ENCODE data around the gene OTOG.

DNA sequence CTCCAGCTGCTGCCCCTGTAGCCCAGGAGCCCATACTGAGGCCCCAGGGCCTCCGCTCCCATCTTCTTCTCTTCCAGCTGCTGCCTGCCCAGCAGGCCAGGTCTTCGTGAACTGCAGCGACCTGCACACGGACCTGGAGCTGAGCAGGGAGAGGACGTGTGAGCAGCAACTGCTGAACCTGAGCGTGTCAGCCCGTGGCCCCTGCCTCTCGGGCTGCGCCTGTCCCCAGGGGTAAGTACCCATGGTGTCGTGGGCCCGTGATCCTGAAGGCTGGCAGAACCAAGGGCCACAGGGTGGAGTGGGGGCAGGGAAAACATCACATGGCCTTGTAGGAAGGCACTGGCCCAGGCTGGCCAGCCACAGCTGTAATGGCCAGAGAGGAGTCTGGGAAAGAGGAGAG, 31.2 kb downstream of the OTOG start:
- no peak for TF ChIP-seq EZH2phosphoT487 (IDR thresholded peaks at IDR 0.05; ENCODE audit: low read length)
- no peak for TF ChIP-seq CTCF (IDR thresholded peaks at IDR 0.05; ENCODE audit: low read length)
- TF ChIP-seq EZH2 (optimal IDR thresholded peaks at IDR 0.05; ENCODE audit: low read depth, low read length) = no peak
